Activated CD4-positive, alpha-beta T cell treated with anti-CD3 and anti-CD28 coated beads for 1 hour (primary cell): ENCODE measurements around the gene WIPF2.

Source experiments
- DNase-seq: peaks from one replicate; pipeline ENCODE4 v3.0.0-alpha.2; 2020

Gene WIPF2

DNA sequence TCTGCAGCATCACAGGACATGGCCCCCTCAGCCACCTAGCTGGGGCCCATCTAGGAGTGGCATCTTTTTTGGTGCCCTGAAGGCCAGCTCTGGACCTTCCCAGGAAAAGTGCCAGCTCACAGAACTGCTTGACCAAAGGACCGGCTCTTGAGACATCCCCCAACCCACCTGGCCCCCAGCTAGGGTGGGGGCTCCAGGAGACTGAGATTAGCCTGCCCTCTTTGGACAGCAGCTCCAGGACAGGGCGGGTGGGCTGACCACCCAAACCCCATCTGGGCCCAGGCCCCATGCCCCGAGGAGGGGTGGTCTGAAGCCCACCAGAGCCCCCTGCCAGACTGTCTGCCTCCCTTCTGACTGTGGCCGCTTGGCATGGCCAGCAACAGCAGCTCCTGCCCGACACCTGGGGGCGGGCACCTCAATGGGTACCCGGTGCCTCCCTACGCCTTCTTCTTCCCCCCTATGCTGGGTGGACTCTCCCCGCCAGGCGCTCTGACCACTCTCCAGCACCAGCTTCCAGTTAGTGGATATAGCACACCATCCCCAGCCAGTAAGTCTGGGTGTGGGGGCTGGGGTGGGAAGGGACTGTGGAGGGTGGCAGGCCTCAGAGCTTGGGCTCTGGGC, 111.9 kb downstream of the WIPF2 start:
- no peak for DNase-seq

DNA sequence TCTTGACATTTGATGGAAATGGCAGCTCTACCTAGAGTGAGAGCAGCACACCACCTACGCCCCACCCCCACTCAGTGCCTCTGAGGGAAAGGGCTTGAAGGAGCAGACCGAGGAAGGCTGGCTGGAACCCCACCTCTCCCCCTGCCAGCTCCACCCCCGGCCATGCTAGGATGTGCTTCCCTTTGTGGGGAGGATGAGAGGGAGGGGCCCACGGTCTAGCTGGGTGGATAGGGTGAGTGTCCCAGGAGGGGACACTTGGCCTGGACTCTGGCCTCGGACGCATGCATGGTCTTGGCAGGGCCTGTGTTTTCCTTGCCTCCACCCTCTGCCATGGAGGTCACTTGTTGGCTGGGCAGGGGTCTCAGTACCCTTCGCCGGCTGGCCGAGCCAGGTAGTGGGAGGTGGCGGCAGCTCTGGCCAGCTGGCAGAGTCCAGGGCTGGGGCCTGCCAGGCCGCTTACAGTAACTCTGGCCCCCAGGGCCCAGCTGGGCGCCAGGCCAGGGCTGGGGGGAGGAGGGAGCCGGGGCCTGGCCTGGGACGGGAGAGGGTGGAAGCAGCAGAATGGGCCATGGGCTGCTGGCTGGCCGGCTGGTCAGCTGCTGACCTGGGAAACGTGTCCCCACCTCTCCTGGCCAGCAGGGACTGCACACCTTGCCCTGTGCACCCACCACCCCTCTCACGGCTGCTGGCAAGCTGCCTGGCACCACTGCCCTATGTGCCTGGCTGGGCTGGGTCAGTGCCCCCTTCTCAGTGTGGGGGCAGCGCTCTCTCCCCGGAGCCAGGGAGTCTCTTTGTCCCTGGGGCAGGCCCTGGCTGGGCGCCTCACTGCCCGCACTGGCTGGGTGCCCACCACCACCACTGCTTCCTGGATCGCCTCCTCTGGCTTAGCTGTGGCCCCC, 112.9 kb downstream of the WIPF2 start:
- DNase-seq = no peak
